ENCODE measurements around the gene TUBA3D.
"Not testable (repeated sequence)": the region's sequence is repeated elsewhere in the genome, so short reads cannot be mapped to it uniquely, and the experiment has no call there.

TUBA3D gene

DNA sequence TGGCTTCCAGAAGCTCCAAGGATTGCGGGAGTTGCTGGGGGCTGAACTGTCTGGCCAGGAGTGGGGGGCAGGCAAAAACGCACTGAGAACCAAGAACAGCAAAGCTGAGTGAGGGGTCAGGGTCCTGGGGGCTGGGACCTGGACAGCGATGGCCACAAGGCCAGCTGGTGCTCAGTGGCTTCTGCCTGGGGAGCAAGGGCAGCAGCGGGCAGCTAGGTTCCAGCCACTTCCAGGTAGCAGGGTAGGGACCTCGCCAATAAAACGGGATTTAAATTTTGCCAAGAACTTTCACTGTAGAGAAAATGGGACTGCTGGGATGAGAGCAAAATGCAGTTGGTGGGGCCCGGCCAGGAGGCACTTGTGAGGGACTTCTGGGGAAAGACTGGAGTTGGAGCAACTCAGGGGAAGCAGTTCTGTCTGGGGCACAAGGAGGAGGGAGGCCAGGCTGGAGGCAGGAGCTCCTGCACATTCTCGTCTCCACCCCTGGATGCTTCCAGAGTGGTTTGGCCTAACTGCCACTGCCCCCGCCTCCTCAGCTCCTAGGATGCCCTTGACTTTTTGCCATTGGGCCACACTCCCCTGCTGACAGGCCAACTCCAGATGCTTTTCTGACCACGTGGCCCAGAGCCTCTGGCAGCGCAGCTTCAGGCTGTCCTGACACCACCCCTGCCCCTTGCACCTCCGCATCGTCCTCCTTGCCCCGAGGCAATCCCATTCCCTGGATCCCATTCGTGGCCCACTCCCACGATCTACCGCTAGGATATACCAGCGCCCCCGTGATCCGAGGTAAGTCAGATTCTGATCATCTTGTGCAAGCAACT, 46.3 kb downstream of the TUBA3D start:
- peaks cover 25% of the 10 kb centered on the region for H3K36me3 ChIP-seq (ENCODE audit: control insufficient read depth, low read length)
- H4K20me1 ChIP-seq (ENCODE audit: control insufficient read depth, insufficient read depth, low read depth, low read length), result no peaks in the 10 kb centered on the region
- H3K9me2 ChIP-seq (replicated peaks; ENCODE audit: control insufficient read depth, low read length), result no peaks in the 10 kb centered on the region
- no peak overlapping the region for H3K4me3 ChIP-seq (ENCODE audit: low read length)
- TF ChIP-seq EZH2phosphoT487 (IDR thresholded peaks at IDR 0.05; ENCODE audit: borderline replicate concordance, low read length), result no peak
- TF ChIP-seq, protein P1, sequence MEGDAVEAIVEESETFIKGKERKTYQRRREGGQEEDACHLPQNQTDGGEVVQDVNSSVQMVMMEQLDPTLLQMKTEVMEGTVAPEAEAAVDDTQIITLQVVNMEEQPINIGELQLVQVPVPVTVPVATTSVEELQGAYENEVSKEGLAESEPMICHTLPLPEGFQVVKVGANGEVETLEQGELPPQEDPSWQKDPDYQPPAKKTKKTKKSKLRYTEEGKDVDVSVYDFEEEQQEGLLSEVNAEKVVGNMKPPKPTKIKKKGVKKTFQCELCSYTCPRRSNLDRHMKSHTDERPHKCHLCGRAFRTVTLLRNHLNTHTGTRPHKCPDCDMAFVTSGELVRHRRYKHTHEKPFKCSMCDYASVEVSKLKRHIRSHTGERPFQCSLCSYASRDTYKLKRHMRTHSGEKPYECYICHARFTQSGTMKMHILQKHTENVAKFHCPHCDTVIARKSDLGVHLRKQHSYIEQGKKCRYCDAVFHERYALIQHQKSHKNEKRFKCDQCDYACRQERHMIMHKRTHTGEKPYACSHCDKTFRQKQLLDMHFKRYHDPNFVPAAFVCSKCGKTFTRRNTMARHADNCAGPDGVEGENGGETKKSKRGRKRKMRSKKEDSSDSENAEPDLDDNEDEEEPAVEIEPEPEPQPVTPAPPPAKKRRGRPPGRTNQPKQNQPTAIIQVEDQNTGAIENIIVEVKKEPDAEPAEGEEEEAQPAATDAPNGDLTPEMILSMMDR (IDR thresholded peaks at IDR 0.05; ENCODE audit: low read depth, low read length, poor library complexity, severe bottlenecking), result no peak
- H3K4me2 ChIP-seq (ENCODE audit: low read length), result no peak overlapping the region
- H3K4me1 ChIP-seq (ENCODE audit: control insufficient read depth, low read length), result peaks cover 2% of the 10 kb centered on the region; the same call in 1 of the 2 replicates
- no peaks in the 10 kb centered on the region for H3K9me3 ChIP-seq (ENCODE audit: control insufficient read depth, insufficient read depth, low read length)
- no peak overlapping the region for H3K27ac ChIP-seq (ENCODE audit: low read depth, low read length)
- H3K79me2 ChIP-seq (ENCODE audit: control insufficient read depth, low read length), result no peaks in the 10 kb centered on the region
- H3F3A ChIP-seq (ENCODE audit: control insufficient read depth, insufficient read depth), result peaks cover 5% of the 10 kb centered on the region
- H3K27me3 ChIP-seq (ENCODE audit: control insufficient read depth, low read length), result no peaks in the 10 kb centered on the region

DNA sequence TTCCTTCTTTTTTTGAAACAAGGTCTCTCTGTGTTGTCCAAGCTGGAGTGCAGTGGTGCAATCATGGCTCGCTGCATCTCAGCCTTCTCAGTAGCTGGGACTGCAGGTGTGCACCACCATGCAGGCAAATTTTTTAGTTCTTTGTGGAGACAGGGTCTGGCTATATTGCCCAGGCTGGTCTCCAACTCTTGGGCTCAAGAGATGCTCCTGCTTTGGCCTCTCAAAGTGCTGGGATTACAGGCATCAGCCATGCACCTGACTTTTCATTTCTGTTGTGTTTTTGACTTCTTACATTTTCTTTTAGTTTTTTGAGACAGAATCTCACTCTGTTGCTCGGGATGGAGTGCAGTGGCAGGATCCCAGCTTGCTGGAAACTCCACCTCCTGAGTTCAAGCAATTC, 49.3 kb downstream of the TUBA3D start:
- H3K9me3 ChIP-seq (ENCODE audit: control insufficient read depth, insufficient read depth, low read length); H3K4me2 ChIP-seq (ENCODE audit: low read length); H4K20me1 ChIP-seq (ENCODE audit: control insufficient read depth, insufficient read depth, low read depth, low read length); H3K27ac ChIP-seq (ENCODE audit: low read depth, low read length); H3F3A ChIP-seq (ENCODE audit: control insufficient read depth, insufficient read depth); H3K79me2 ChIP-seq (ENCODE audit: control insufficient read depth, low read length); H3K4me3 ChIP-seq (ENCODE audit: low read length); H3K27me3 ChIP-seq (ENCODE audit: control insufficient read depth, low read length); H3K9me2 ChIP-seq (replicated peaks; ENCODE audit: control insufficient read depth, low read length): not testable (repeated sequence)
- Histone ChIP-seq H3K36me3 (ENCODE audit: control insufficient read depth, low read length) (peaks cover 10% of the 10 kb centered on the region), H3K4me1 (ENCODE audit: control insufficient read depth, low read length) (peaks cover 14% of the 10 kb centered on the region)

DNA sequence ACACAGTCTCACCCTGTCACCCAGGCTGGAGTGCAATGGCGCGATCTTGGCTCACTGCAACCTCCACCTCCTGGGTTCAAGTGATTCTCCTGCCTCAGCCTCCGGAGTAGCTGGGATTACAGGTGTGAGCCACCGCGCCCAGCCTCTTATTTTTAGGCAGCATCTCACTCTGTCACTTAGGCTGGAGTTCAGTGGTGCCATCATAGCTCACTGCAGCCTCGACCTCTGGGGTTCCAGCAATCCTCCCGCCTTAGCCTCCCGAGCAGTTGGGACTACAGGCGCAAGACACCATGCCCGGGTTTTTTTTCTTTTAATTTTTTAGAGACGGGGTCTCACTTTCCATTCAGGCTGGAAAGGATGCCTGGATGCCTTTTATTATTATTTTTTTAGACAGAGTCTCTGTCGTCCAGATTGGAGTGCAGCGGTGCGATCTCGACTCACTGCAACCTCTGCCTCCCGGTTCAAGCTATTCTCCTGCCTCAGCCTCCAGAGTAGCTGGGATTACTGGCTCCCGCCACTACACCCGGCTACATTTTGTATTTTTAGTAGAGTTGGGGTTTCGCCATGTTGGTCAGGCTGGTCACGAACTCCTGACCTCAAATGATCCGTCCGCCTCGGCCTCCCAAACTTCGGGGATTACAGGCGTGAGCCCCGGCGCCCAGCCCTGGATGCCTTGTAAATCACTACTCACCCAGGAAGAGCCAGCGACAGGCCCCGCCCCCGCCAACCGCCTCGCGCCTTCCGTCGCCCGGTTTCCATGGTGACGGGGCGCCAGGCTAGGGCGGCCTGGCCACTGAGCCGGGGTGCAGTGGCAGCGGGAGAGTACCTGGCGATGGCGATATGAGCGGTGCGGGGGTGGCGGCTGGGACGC, 51.4 kb downstream of the TUBA3D start, which contains the start of gene CCDC74A:
TSS of gene CCDC74A (plus strand) at position 758 of the 871 bp plus-strand sequence. CDS start at position 841, 83 bp downstream.
- H3F3A ChIP-seq (ENCODE audit: control insufficient read depth, insufficient read depth); H3K36me3 ChIP-seq (ENCODE audit: control insufficient read depth, low read length); H3K27me3 ChIP-seq (ENCODE audit: control insufficient read depth, low read length); H3K9me2 ChIP-seq (replicated peaks; ENCODE audit: control insufficient read depth, low read length); H3K79me2 ChIP-seq (ENCODE audit: control insufficient read depth, low read length); H4K20me1 ChIP-seq (ENCODE audit: control insufficient read depth, insufficient read depth, low read depth, low read length); H3K9me3 ChIP-seq (ENCODE audit: control insufficient read depth, insufficient read depth, low read length): not testable (repeated sequence)
- H3K4me2 ChIP-seq (ENCODE audit: low read length), result peak within 1 kb of the TSS; percentile 79
- H3K4me1 ChIP-seq (ENCODE audit: control insufficient read depth, low read length), result peaks cover 14% of the 10 kb centered on the region
- peak within 1 kb of the TSS; percentile 79 for H3K4me3 ChIP-seq (ENCODE audit: low read length)
- H3K27ac ChIP-seq (ENCODE audit: low read depth, low read length), result peak within 1 kb of the TSS; percentile 58

DNA sequence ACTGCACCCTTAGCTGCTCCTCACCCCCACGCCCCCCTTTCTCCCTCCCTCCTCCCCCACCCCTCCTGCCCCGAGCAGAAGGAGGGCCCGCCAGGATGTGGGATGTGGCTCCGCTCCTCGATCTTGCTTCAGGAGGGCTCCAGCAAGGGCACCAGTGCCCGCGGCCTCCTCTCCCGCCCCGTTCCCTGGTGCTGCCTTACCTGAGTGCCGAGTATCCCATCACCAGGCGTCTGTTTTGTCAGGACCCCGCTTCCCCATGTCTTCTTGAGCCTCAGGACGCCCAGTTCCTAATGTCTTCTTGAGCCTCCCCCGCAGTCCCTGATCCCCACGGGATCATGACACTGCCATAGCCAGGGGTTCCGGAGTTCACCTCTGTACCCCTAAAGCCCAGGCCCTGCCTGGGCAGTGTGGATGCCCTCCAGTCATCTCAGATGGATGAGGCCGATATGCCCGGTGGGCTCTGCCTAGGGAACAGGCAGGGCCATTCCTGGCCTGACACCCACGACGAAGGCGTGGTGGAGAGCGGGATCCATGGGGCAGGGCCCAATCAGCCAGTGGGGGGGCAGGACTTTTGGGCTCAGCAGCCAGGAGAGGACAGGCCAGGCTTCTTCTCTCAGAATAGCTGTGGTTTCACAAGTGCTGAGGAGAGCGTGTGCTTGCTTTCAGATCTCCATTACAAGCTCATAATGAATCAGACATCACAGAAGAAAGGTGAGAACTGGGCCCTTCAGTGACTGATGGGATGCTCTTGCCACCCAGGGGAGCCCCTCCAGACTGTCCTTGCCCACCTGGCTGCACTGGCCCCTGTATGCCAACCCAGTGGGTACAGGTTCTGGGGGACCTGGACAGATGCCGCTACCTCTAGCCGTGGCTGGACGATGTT, 53.3 kb downstream of the TUBA3D start:
- Histone ChIP-seq H3K4me1 (ENCODE audit: control insufficient read depth, low read length) (peaks cover 14% of the 10 kb centered on the region), H3K27ac (ENCODE audit: low read depth, low read length) (peak overlapping the region; percentile 28), H3K4me3 (ENCODE audit: low read length) (peak overlapping the region; percentile 79), H3K4me2 (ENCODE audit: low read length) (peak overlapping the region; percentile 79)
- not testable (repeated sequence) for H3K79me2 ChIP-seq (ENCODE audit: control insufficient read depth, low read length); H4K20me1 ChIP-seq (ENCODE audit: control insufficient read depth, insufficient read depth, low read depth, low read length); H3K27me3 ChIP-seq (ENCODE audit: control insufficient read depth, low read length); H3K9me2 ChIP-seq (replicated peaks; ENCODE audit: control insufficient read depth, low read length); H3K9me3 ChIP-seq (ENCODE audit: control insufficient read depth, insufficient read depth, low read length); H3K36me3 ChIP-seq (ENCODE audit: control insufficient read depth, low read length); H3F3A ChIP-seq (ENCODE audit: control insufficient read depth, insufficient read depth)

DNA sequence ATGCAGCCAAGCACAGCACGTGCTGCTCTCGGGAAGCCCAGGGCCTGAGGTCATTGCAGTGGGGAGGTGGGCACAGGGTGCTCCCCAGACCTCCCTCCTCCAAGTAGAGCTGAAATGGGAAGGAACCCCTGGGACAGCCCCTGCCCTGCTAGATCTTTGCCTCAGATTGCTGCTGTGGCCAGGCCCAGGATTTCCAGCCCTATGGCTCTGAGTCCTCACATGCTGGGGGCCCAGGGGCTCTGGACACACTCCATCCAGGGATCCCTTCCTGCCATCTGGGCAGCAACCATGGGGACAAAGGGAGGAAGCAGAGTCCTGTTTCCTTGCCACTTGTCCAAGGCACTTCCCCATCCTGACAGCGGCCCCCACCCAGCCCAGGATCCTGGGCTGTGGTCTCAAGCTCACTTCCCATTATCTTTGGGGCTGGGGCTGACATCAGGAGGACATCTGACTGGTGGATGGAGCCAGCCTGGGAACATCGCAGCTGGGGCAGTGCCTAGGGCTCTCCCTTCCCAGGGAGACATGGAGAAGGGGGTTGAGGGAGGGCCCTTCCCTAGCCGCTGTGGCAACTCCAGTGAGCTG, 54.0 kb downstream of the TUBA3D start:
- H3F3A ChIP-seq (ENCODE audit: control insufficient read depth, insufficient read depth); H3K36me3 ChIP-seq (ENCODE audit: control insufficient read depth, low read length); H3K27ac ChIP-seq (ENCODE audit: low read depth, low read length); H3K79me2 ChIP-seq (ENCODE audit: control insufficient read depth, low read length); H3K9me2 ChIP-seq (replicated peaks; ENCODE audit: control insufficient read depth, low read length); H4K20me1 ChIP-seq (ENCODE audit: control insufficient read depth, insufficient read depth, low read depth, low read length); H3K9me3 ChIP-seq (ENCODE audit: control insufficient read depth, insufficient read depth, low read length); H3K27me3 ChIP-seq (ENCODE audit: control insufficient read depth, low read length): not testable (repeated sequence)
- Histone ChIP-seq H3K4me2 (ENCODE audit: low read length) (peak overlapping the region; percentile 79), H3K4me1 (ENCODE audit: control insufficient read depth, low read length) (peaks cover 14% of the 10 kb centered on the region), H3K4me3 (ENCODE audit: low read length) (peak overlapping the region; percentile 79; the same call in 1 of the 2 replicates)

All from DOHH2 (cell line).